Spleen (tissue), 7 donors: ENCODE data around the gene ARNT2.

Source experiments
- POLR2A ChIP-seq, 3 donors: fragments of 450-650 bp; IDR thresholded peaks; one replicate each; pipeline ENCODE4 v1.5.1; 2017; ENCODE audit warnings: antibody characterized with exemption in 3 of 3, mild to moderate bottlenecking in 1 of 3
- TF ChIP-seq, protein P1 (sequence below), 11 experiments: fragments of 200-600 bp in 7 of 11; fragments of 450-650 bp in 4 of 11; sonication (generic) in 4 of 11; IDR thresholded peaks in 8 of 11; conservative IDR thresholded peaks in 3 of 11; 1 replicate in 7 of 11; 2 replicates in 4 of 11; pipeline versions ENCODE4 v1.4.0 to v1.8.0; 2016 to 2021; ENCODE audit warnings: antibody characterized with exemption in 11 of 11, inconsistent platforms in 4 of 11, mild to moderate bottlenecking in 1 of 11
- donor health status: DM: no; HTN: no; CAD: no; lungs with moderate emphysema.
- donor health status: DM: no; HTN: no; CAD: no.
- donor health status: DM: no; HTN: no; CAD: no.

DNA sequence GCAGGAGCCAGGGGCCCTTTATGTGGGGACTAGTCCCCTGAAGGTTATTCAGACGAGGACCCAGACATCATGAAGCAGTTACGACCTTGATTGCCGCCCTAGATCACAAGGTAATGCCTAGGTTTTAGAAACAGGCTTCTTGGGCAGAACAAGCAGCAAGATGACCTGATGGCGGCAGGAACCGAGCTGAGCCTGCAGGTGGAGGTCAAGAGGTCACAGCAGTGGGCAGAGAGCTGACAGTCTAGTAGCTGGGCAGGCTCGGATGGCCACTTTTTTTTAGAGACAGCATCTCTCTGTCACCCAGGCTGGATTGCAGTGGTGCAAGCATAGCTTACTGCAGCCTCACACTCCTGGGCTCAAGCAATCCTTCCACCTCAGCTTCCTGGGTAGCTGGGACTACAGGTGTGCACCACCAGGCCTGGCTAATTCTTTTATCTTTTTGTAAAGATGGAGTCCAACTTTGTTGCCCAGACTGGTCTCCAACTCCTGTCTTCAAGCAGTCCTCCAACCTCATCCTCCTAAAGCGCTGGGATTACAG, 207.4 kb downstream of the ARNT2 start:
- TF ChIP-seq, protein P1, sequence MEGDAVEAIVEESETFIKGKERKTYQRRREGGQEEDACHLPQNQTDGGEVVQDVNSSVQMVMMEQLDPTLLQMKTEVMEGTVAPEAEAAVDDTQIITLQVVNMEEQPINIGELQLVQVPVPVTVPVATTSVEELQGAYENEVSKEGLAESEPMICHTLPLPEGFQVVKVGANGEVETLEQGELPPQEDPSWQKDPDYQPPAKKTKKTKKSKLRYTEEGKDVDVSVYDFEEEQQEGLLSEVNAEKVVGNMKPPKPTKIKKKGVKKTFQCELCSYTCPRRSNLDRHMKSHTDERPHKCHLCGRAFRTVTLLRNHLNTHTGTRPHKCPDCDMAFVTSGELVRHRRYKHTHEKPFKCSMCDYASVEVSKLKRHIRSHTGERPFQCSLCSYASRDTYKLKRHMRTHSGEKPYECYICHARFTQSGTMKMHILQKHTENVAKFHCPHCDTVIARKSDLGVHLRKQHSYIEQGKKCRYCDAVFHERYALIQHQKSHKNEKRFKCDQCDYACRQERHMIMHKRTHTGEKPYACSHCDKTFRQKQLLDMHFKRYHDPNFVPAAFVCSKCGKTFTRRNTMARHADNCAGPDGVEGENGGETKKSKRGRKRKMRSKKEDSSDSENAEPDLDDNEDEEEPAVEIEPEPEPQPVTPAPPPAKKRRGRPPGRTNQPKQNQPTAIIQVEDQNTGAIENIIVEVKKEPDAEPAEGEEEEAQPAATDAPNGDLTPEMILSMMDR (IDR thresholded peaks at IDR 0.05 in 8 of 11, conservative IDR thresholded peaks at IDR 0.05 in 3 of 11), result no peak
- no peak for TF ChIP-seq POLR2A (IDR thresholded peaks at IDR 0.05)
